A549 treated with RU486 at 1 μM for 4 hours (cell line): ENCODE data around the gene AOX1. TPM values are rescaled to one million over a fixed set of nuclear protein-coding genes. Genes with fewer than 3 reads are reported as not detected.

Source experiments
- total RNA-seq: library from RNA; stranded (reverse); fragments of 200-300 nt; extraction: Qiagen RNA extraction; gene quantifications from 5 replicates; pipeline ENCODE4 v1.2.3, GENCODE V29; 2022; ENCODE audit warnings: low read depth

AOX1 gene
- 2.8 to 3.8 TPM (median 3.6 TPM) in 5 replicates for total RNA-seq

GRCh38 chr2:200585730-200586643 lies at the start of gene AOX1:
TSS of gene AOX1 (plus strand) at chr2:200586014. CDS start at chr2:200586109, 95 bp downstream.

Other genes starting within 250 kb of the AOX1 start
- 8.9 to 11.6 TPM (median 9.4 TPM) in 5 replicates for gene KCTD18, start 75.9 kb upstream of the AOX1 start, total RNA-seq
- 4.0 to 16.4 TPM (median 14.5 TPM) in 5 replicates for gene SGO2, start 59.8 kb upstream of the AOX1 start, total RNA-seq
- gene BZW1, start 225.9 kb downstream of the AOX1 start, total RNA-seq = 407 to 658 TPM (median 417 TPM) in 5 replicates